Stimulated activated memory B cell treated with anti-CD40 and anti-IgM and Interleukin-4, amounts not matched to agents 10 μg/mL and 1 μg/mL and 100 μg/mL, for 72 hours (primary cell): ENCODE measurements around the gene MAST4.

Source experiments
- ATAC-seq: fragments of 150-1000 bp; cut with Tn5 transposase; 2 replicates; pipeline ENCODE4 v1.10.0; 2021
- H3K27ac Mint-ChIP-seq: one replicate; pipeline ENCODE4 v1.8.0; 2022; ENCODE audit warnings: mild to moderate bottlenecking, mixed read lengths
- H3K27me3 Mint-ChIP-seq: one replicate; pipeline ENCODE4 v1.8.0; 2022; ENCODE audit warnings: mixed read lengths
- H3K36me3 Mint-ChIP-seq: one replicate; pipeline ENCODE4 v1.8.0; 2022; ENCODE audit warnings: mixed read lengths
- H3K4me1 Mint-ChIP-seq: one replicate; pipeline ENCODE4 v1.8.0; 2022; ENCODE audit warnings: mixed read lengths
- H3K4me3 Mint-ChIP-seq: one replicate; pipeline ENCODE4 v1.8.0; 2022; ENCODE audit warnings: mild to moderate bottlenecking, moderate library complexity, mixed read lengths
- H3K9me3 Mint-ChIP-seq: one replicate; pipeline ENCODE4 v1.8.0; 2022; ENCODE audit warnings: mixed read lengths

Gene MAST4

GRCh38 chr5:67194166-67194565 is 598.0 kb downstream of the MAST4 start:
- Mint-ChIP-seq H3K4me1 (peaks cover 80% of the 10 kb centered on the region), H3K4me3 (peak overlapping the region; percentile 89)

GRCh38 chr5:67195406-67196275 is 599.4 kb downstream of the MAST4 start:
- H3K4me3 Mint-ChIP-seq: peak overlapping the region; percentile 89
- peak; percentile 55 for ATAC-seq
- peak overlapping the region; percentile 90 for H3K27ac Mint-ChIP-seq
- H3K4me1 Mint-ChIP-seq: peaks cover 80% of the 10 kb centered on the region
- H3K9me3 Mint-ChIP-seq: no peaks in the 10 kb centered on the region
- peaks cover 40% of the 10 kb centered on the region for H3K36me3 Mint-ChIP-seq
- H3K27me3 Mint-ChIP-seq: no peaks in the 10 kb centered on the region

More at GRCh38 chr5:67194166-67194565, 598.0 kb downstream of the MAST4 start:
- Mint-ChIP-seq H3K9me3 (no peaks in the 10 kb centered on the region), H3K36me3 (peaks cover 52% of the 10 kb centered on the region), H3K27me3 (no peaks in the 10 kb centered on the region), H3K27ac (peak overlapping the region; percentile 90)
- ATAC-seq: peak; percentile 6

GRCh38 chr5:67196537-67197059 is 600.4 kb downstream of the MAST4 start, which contains the start of gene CD180:
Gene CD180 (minus strand): TSS chr5:67196799. CDS start chr5:67196641, 158 bp downstream.
- Mint-ChIP-seq H3K4me1 (peaks cover 80% of the 10 kb centered on the region), H3K27me3 (no peaks in the 10 kb centered on the region), H3K9me3 (no peaks in the 10 kb centered on the region)

GRCh38 chr5:67197536-67197935 is 601.3 kb downstream of the MAST4 start:
- Mint-ChIP-seq H3K9me3 (no peaks in the 10 kb centered on the region), H3K36me3 (peaks cover 21% of the 10 kb centered on the region), H3K27ac (peak overlapping the region; percentile 90), H3K27me3 (no peaks in the 10 kb centered on the region), H3K4me1 (peaks cover 79% of the 10 kb centered on the region), H3K4me3 (peak overlapping the region; percentile 89)
- no peak for ATAC-seq

More at GRCh38 chr5:67196537-67197059, 600.4 kb downstream of the MAST4 start, which contains the start of gene CD180:
- peak within 1 kb of the TSS; percentile 90 for H3K27ac Mint-ChIP-seq
- H3K4me3 Mint-ChIP-seq: peak within 1 kb of the TSS; percentile 89
- peak; percentile 64 for ATAC-seq
- peaks cover 30% of the 10 kb centered on the region for H3K36me3 Mint-ChIP-seq

GRCh38 chr5:67198917-67199316 is 602.7 kb downstream of the MAST4 start:
- peaks cover 16% of the 10 kb centered on the region for H3K36me3 Mint-ChIP-seq

GRCh38 chr5:67199859-67200258 is 603.7 kb downstream of the MAST4 start:
- Mint-ChIP-seq H3K4me3 (peak overlapping the region; percentile 29), H3K36me3 (peaks cover 7% of the 10 kb centered on the region), H3K27me3 (no peaks in the 10 kb centered on the region), H3K27ac (peak overlapping the region; percentile 90), H3K9me3 (no peaks in the 10 kb centered on the region), H3K4me1 (peaks cover 70% of the 10 kb centered on the region)
- no peak for ATAC-seq

More at GRCh38 chr5:67198917-67199316, 602.7 kb downstream of the MAST4 start:
- no peak for ATAC-seq
- H3K27ac Mint-ChIP-seq: peak overlapping the region; percentile 90
- no peaks in the 10 kb centered on the region for H3K9me3 Mint-ChIP-seq
- H3K4me3 Mint-ChIP-seq: no peak overlapping the region
- H3K4me1 Mint-ChIP-seq: peaks cover 70% of the 10 kb centered on the region
- no peaks in the 10 kb centered on the region for H3K27me3 Mint-ChIP-seq

GRCh38 chr5:67200809-67201562 is 604.8 kb downstream of the MAST4 start:
- H3K36me3 Mint-ChIP-seq: no peaks in the 10 kb centered on the region
- peak overlapping the region; percentile 90 for H3K27ac Mint-ChIP-seq
- no peaks in the 10 kb centered on the region for H3K27me3 Mint-ChIP-seq
- peak; percentile 34 for ATAC-seq
- no peak overlapping the region for H3K4me3 Mint-ChIP-seq
- H3K4me1 Mint-ChIP-seq: peaks cover 73% of the 10 kb centered on the region
- H3K9me3 Mint-ChIP-seq: no peaks in the 10 kb centered on the region

- H3K9me3 Mint-ChIP-seq: no peaks in the 10 kb centered on the region
- H3K27me3 Mint-ChIP-seq: no peaks in the 10 kb centered on the region
- no peak for ATAC-seq
- peak overlapping the region; percentile 90 for H3K27ac Mint-ChIP-seq
- H3K4me3 Mint-ChIP-seq: no peak overlapping the region
- H3K4me1 Mint-ChIP-seq: peaks cover 79% of the 10 kb centered on the region
- no peaks in the 10 kb centered on the region for H3K36me3 Mint-ChIP-seq
Observed at GRCh38 chr5:67201897-67202549, 605.8 kb downstream of the MAST4 start.

- Mint-ChIP-seq H3K27ac (peak overlapping the region; percentile 96), H3K27me3 (no peaks in the 10 kb centered on the region), H3K4me3 (no peak overlapping the region), H3K36me3 (no peaks in the 10 kb centered on the region), H3K4me1 (peaks cover 82% of the 10 kb centered on the region), H3K9me3 (no peaks in the 10 kb centered on the region)
- ATAC-seq: no peak
Observed at GRCh38 chr5:67202828-67203227, 606.6 kb downstream of the MAST4 start.

GRCh38 chr5:67203701-67204074 is 607.5 kb downstream of the MAST4 start:
- Mint-ChIP-seq H3K27me3 (no peaks in the 10 kb centered on the region), H3K4me1 (peaks cover 86% of the 10 kb centered on the region), H3K36me3 (no peaks in the 10 kb centered on the region), H3K9me3 (no peaks in the 10 kb centered on the region), H3K27ac (peak overlapping the region; percentile 96), H3K4me3 (no peak overlapping the region)
- ATAC-seq: no peak

- Mint-ChIP-seq H3K27me3 (no peaks in the 10 kb centered on the region), H3K9me3 (no peaks in the 10 kb centered on the region), H3K27ac (peak overlapping the region; percentile 96), H3K4me1 (peaks cover 83% of the 10 kb centered on the region), H3K36me3 (no peaks in the 10 kb centered on the region), H3K4me3 (peak overlapping the region; percentile 51)
- ATAC-seq: no peak
Observed at GRCh38 chr5:67204821-67205220, 608.6 kb downstream of the MAST4 start.

- Mint-ChIP-seq H3K4me3 (peak overlapping the region; percentile 42), H3K9me3 (no peaks in the 10 kb centered on the region), H3K27ac (peak overlapping the region; percentile 96), H3K36me3 (no peaks in the 10 kb centered on the region), H3K4me1 (peaks cover 76% of the 10 kb centered on the region), H3K27me3 (no peaks in the 10 kb centered on the region)
- no peak for ATAC-seq
Observed at GRCh38 chr5:67205981-67206380, 609.8 kb downstream of the MAST4 start.

GRCh38 chr5:67206461-67206860 is 610.3 kb downstream of the MAST4 start:
- Mint-ChIP-seq H3K36me3 (no peaks in the 10 kb centered on the region), H3K9me3 (no peaks in the 10 kb centered on the region), H3K27ac (peak overlapping the region; percentile 96), H3K4me1 (peaks cover 71% of the 10 kb centered on the region), H3K4me3 (peak overlapping the region; percentile 42), H3K27me3 (no peaks in the 10 kb centered on the region)
- no peak for ATAC-seq

- peaks cover 66% of the 10 kb centered on the region for H3K4me1 Mint-ChIP-seq
- H3K4me3 Mint-ChIP-seq: peak overlapping the region; percentile 45
- ATAC-seq: peak; percentile 93
- no peaks in the 10 kb centered on the region for H3K36me3 Mint-ChIP-seq
- H3K27me3 Mint-ChIP-seq: no peaks in the 10 kb centered on the region
- peak overlapping the region; percentile 96 for H3K27ac Mint-ChIP-seq
- H3K9me3 Mint-ChIP-seq: no peaks in the 10 kb centered on the region
Observed at GRCh38 chr5:67206929-67207328, 610.7 kb downstream of the MAST4 start.

- ATAC-seq: no peak
- Mint-ChIP-seq H3K9me3 (no peaks in the 10 kb centered on the region), H3K36me3 (no peaks in the 10 kb centered on the region), H3K27ac (peak overlapping the region; percentile 96), H3K4me3 (no peak overlapping the region), H3K4me1 (peaks cover 61% of the 10 kb centered on the region), H3K27me3 (no peaks in the 10 kb centered on the region)
Observed at GRCh38 chr5:67208403-67208802, 612.2 kb downstream of the MAST4 start.
